IPS-18a (cell line): ENCODE data around the gene MGRN1.

ENCODE experiments used
- H3K27ac ChIP-seq: one replicate; pipeline ENCODE4 v1.5.1; 2013; ENCODE audit warnings: low read length
- H3K27me3 ChIP-seq: one replicate; pipeline ENCODE4 v1.6.1; 2013; ENCODE audit warnings: mild to moderate bottlenecking, low read length; ENCODE audit not compliant: control insufficient read depth, insufficient read depth
- H3K36me3 ChIP-seq: one replicate; pipeline ENCODE4 v1.6.1; 2013; ENCODE audit warnings: low read depth, low read length; ENCODE audit not compliant: control insufficient read depth
- H3K4me1 ChIP-seq: one replicate; pipeline ENCODE4 v1.6.1; 2013; ENCODE audit warnings: low read depth, low read length; ENCODE audit not compliant: control insufficient read depth
- H3K4me3 ChIP-seq: one replicate; pipeline ENCODE4 v1.5.1; 2013; ENCODE audit warnings: low read length
- H3K9ac ChIP-seq: one replicate; pipeline ENCODE4 v1.6.1; 2013; ENCODE audit warnings: mild to moderate bottlenecking, low read length, moderate library complexity
- H3K9me3 ChIP-seq: one replicate; pipeline ENCODE4 v1.6.1; 2013; ENCODE audit warnings: low read depth, low read length; ENCODE audit not compliant: control insufficient read depth

The MGRN1 gene

DNA sequence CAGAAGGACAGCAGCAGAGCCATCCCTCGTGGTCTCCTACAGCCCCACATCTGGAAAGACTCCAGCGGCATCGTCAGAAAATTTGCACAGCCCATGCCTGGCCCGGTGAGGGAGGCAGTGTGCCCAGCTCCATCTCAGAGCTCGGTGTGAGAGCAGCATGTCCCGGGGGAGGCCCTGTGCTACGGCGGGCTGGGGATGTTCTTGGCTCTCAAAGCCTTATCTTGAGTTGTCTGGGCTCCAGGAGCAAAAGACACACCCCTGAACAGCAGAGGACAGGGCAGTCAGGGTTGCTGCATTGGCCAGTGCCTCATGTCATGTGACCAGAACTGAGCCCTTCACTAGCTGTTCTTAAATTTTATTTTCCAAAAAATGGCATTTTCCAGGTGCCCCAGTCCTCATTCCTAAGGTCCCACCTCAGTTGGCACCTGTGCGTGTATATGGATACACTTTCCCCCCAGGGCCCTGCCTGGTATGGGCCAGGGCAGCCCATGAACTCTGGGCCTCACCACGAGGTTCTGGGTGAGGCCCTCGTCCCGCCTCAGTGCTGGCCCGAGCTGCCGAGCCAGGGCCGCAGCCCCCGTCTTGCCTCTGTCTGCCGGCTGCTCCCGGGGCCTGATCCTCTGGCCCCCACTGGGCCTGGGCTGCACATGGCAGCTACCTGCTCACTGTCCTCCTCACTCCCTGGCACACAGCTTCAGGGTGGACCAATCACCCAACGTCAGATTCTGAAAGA, 71.7 kb downstream of the MGRN1 start:
- no peaks in the 10 kb centered on the region for H3K9me3 ChIP-seq
- H3K4me1 ChIP-seq, result no peaks in the 10 kb centered on the region
- H3K27ac ChIP-seq, result no peak overlapping the region
- no peaks in the 10 kb centered on the region for H3K27me3 ChIP-seq
- H3K9ac ChIP-seq, result no peak overlapping the region
- peaks cover 56% of the 10 kb centered on the region for H3K36me3 ChIP-seq
- no peak overlapping the region for H3K4me3 ChIP-seq

DNA sequence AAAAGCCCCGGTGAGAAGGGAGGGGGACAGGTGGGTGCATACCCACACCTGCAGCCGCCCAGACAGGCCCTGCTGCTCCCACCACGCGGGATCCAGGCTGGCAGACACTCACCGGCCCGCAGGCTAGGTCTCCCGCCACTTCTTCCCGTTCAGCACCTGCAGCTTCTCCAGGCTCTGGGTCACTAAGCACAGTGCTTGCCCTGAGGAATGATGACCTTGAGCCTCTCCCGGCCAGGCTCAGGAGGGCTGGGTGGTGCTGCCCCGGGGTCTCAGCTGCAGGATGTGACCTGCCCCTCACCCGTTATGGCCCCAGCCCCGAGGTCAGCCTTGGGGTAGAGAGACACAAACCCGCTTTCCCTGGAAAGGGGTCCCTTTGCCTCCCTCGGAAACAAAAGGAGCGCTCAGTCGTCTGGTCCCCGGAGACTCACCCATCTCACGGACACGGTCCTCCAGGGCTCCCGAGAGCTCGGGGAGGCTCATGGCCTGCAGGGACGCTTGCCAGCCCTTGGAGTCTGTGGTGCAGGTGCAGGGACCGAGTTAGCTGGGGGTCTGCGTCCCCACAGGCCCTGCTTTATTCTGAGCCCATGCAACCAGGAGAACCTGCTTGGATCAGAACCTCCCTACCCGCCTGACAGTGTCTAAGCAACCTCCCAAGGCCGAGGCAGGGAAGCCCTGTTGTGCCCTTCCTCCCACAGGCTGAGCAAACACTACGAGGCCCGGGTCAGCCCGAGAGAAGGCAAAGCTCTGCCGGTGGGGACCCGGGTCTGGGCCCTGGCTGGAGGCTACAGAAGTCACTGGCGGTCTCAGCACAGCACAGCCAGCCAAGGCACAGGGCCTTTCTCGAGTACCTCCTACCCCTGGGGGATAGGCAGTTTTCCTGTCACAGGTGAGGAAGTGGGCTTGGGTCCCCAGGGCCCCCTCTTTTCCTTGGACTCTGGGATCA, 72.5 kb downstream of the MGRN1 start:
- no peak overlapping the region for H3K27ac ChIP-seq
- no peaks in the 10 kb centered on the region for H3K9me3 ChIP-seq
- H3K4me3 ChIP-seq, result no peak overlapping the region
- no peaks in the 10 kb centered on the region for H3K27me3 ChIP-seq
- H3K4me1 ChIP-seq, result no peaks in the 10 kb centered on the region
- peaks cover 56% of the 10 kb centered on the region for H3K36me3 ChIP-seq
- H3K9ac ChIP-seq, result no peak overlapping the region

DNA sequence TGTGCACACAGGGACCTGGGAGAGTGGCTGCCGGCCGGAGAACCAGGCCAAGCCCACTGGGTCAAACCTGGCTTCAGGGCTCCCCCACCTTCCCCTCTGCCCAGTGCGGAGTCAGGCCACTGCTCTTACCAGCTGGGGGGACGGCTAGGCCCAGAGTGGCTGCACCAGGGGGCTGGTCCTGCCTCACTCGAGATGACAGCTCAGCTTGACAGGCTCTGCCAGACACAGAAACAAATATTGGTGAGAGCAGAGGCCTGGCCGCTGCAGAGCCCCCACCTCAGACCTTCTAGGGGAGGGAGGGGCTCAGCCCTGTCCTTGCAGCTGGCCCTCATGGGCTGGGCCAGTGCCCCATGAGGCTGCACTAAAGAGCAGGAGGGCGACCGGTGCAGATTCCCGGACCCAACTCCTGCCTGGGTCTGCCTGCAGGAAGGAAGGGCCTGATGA, 73.2 kb downstream of the MGRN1 start:
- H3K36me3 ChIP-seq, result peaks cover 56% of the 10 kb centered on the region
- no peaks in the 10 kb centered on the region for H3K9me3 ChIP-seq

DNA sequence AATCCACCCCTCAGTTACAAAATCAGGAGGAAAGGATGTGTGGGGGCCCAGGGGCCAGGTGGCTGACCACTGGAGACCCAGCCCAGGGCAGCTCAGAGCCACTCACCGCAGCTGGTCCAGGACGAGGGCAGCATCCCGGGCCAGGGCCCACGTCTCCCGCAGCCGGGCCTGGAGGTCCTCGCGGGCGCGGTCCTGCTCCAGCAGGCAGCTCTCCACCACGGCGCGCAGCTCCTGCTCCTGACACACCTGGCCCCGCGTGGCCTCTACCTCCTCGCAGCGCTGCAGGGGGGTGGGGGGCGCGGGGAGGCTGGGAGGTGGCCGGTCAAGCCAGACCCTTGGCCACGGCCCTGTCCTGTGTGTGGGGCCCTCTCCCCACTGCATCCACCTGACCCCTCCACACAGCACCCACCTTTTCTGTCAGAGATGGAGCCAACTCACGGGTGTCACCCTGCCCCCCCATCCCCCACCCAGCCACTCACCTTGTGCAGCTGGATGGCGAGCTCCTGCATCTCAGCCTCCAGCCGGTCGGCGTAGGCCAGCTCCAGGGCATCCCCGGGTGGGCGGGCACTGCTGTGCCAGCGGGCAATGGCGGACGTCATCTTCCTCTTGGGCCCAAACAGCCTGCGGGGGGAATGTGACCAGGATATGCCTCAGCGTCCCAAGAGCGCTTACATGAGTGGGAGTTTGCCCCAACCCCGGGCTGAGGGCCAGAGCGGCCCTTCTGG, 73.9 kb downstream of the MGRN1 start:
- Histone ChIP-seq H3K27ac (no peak overlapping the region), H3K4me3 (no peak overlapping the region), H3K4me1 (no peaks in the 10 kb centered on the region), H3K9ac (no peak overlapping the region), H3K27me3 (no peaks in the 10 kb centered on the region), H3K36me3 (peaks cover 56% of the 10 kb centered on the region), H3K9me3 (no peaks in the 10 kb centered on the region)

More for the DNA sequence above, 73.2 kb downstream of the MGRN1 start:
- H3K27me3 ChIP-seq, result no peaks in the 10 kb centered on the region
- H3K9ac ChIP-seq, result no peak overlapping the region
- H3K4me3 ChIP-seq, result no peak overlapping the region
- H3K4me1 ChIP-seq, result no peaks in the 10 kb centered on the region
- H3K27ac ChIP-seq, result no peak overlapping the region

DNA sequence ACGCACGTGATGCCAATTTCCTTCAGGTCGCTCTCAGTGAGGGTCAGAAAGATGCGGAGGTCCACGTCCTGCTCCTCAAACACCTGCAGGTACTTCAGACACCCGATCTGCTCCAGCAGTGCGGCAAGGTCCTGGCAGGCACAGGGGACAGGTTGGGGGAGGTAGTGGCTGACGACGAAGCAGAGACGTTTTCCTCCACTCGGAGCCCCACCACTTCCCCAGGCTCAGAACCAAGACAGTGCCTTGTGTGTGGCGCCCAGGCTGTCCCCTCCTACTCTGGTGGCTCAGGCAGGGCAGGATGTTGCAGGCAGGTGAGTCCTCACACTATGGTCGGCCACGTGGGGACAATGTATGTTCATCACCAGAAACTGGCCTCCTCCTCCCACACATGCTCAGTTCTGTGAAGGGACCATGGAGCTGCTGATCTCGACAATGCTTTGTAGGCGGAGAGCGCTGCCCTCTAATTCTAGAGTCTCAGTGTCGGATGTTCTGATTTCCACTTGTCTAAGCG, 74.5 kb downstream of the MGRN1 start:
- H3K27ac ChIP-seq, result no peak overlapping the region
- no peaks in the 10 kb centered on the region for H3K27me3 ChIP-seq

DNA sequence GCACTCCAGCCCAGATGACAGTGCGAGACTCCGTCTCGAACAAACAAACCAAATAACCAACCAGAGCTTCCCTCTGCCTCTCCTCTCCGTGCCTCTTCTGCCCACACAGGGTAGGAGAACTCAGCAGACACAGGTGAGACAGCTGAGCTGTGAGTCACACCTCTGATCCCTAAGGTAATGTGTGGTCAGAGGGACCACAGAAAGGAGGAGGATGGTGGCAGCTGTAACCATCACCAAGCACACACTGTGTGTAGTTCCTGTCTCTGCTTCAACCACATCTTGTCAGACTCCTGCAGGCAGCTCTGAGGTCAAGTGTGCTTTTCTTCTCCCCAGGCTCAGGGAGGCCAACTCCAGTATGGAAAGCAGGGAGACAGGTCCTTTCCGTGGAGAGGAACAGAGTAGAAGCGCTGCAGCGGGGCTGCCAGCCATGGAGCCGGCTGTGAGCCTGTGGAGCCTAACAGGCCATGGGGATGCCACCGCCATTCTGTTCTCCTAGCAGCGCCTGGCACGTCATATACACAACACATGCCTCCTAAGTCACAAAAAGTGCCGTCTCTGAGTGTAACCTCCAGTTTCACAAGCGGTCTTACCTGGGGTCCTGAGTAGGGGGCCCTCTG, 75.9 kb downstream of the MGRN1 start:
- H3K9me3 ChIP-seq, result no peaks in the 10 kb centered on the region
- H3K36me3 ChIP-seq, result peaks cover 64% of the 10 kb centered on the region
- no peaks in the 10 kb centered on the region for H3K27me3 ChIP-seq
- H3K27ac ChIP-seq, result no peak overlapping the region
- H3K9ac ChIP-seq, result no peak overlapping the region
- no peak overlapping the region for H3K4me3 ChIP-seq
- H3K4me1 ChIP-seq, result no peaks in the 10 kb centered on the region

More for the DNA sequence above, 74.5 kb downstream of the MGRN1 start:
- Histone ChIP-seq H3K4me1 (no peaks in the 10 kb centered on the region), H3K36me3 (peaks cover 61% of the 10 kb centered on the region), H3K9ac (no peak overlapping the region), H3K4me3 (no peak overlapping the region), H3K9me3 (no peaks in the 10 kb centered on the region)

DNA sequence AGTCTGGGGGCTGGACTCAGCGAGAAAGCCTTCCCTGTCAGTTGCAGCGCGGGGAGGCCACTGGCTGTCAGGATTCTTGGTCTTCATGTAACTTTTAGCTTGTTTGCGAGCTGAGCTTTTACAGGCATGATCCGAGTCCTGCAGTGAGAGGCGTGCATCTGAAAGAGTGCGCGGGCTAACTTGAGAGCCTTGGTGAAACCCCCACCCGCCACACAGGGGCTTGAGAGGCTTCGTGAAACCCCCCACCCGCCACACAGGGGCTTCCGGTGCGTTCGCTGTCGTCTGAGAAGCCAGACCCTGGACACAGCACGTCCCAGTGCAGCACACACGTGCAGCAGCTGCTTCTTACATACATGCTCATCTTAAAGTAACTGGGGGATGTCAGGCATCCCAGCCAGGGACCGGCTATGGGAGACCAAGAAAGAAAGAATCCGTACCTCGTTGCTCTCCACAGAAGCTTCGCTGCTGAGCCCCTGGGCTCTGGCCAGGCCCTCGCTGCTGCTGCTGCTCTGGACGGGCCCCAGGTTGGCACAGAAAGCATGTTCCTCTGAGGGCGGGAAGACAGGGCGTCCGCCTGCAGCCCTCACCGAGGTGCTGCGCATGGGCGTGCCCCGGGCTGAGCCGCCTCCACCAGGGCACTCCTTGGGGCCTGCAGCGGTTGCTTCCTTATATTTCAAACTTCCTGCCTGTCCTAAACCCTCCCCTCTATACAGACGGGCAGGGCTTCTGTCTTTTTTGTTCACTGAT, 76.5 kb downstream of the MGRN1 start:
- Histone ChIP-seq H3K9me3 (no peaks in the 10 kb centered on the region), H3K9ac (no peak overlapping the region), H3K4me1 (no peaks in the 10 kb centered on the region), H3K36me3 (peaks cover 57% of the 10 kb centered on the region), H3K27me3 (no peaks in the 10 kb centered on the region), H3K4me3 (no peak overlapping the region), H3K27ac (no peak overlapping the region)

DNA sequence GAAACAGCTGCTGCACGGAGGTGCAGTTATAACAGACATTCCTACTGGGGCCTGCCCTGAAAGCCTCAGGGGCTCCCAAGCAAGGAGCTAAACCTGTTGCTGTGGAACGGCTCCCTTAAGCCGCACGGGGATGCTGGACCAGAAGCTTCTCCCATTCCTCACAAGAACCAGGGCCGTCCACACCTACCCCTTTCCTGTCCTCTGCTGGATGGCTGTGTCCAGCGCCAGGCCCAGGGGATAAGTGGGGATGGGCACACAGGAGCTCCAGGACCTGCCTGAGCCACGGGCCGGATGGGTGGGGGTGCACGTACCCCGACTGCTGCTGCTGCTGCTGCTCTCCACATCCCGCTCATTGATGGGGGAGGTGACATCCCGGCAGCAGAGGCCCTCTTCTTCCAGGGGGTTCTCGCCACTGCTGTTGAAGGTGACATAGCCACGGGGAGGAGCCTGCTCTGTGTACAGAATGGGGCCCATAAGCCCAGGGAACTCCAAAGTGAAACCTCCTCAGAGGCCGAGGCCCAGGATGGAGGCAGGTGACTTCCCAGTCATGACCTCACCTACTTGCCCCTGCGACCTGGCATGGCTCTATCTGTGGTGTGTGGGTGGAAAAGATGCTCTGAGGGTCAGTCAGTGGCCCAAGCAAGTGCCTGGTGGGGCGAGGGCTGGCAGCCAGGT, 77.3 kb downstream of the MGRN1 start:
- Histone ChIP-seq H3K4me1 (no peaks in the 10 kb centered on the region), H3K27me3 (no peaks in the 10 kb centered on the region), H3K27ac (no peak overlapping the region), H3K4me3 (no peak overlapping the region), H3K9ac (no peak overlapping the region), H3K36me3 (peaks cover 52% of the 10 kb centered on the region), H3K9me3 (no peaks in the 10 kb centered on the region)

DNA sequence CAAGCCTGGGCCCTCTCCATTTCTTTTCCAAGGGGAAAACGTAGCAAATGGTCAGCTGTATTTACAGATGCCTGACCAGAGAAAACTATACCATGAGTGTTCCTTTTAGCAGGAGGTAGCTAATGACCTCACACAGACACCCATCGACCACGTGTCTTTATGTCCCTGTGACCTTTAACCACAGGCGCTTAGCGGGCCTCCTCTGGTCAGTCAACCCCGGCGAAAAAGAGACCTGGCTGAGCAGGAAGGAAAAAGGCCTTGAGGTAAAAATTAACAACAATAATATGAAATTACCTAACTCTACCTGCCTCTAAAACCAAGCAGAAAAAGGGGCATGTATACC, 77.8 kb downstream of the MGRN1 start:
- H3K9me3 ChIP-seq, result no peaks in the 10 kb centered on the region
- H3K27me3 ChIP-seq, result no peaks in the 10 kb centered on the region
- H3K4me1 ChIP-seq, result no peaks in the 10 kb centered on the region
- H3K9ac ChIP-seq, result no peak overlapping the region
- H3K27ac ChIP-seq, result no peak overlapping the region
- peaks cover 51% of the 10 kb centered on the region for H3K36me3 ChIP-seq
- no peak overlapping the region for H3K4me3 ChIP-seq

DNA sequence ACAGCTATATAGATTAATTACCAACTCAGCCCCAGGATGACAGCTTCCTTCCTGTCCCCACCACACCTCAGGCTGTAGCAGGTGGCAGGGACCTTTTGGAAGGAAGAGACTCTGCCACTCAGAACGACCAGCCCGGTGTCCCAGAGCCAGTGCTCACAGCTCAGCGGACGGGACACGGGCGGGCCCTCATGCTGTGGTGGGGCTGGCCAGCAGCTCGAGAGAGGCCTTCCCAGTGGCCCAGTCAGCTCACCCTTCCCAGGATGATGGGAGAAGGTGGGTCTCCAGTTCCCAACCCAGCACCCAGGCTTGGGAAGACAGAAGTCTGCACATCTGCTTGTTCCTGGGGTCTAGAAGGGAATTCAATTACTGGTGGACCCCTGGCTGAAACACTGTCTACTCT, 79.3 kb downstream of the MGRN1 start:
- Histone ChIP-seq H3K4me1 (no peaks in the 10 kb centered on the region), H3K9me3 (no peaks in the 10 kb centered on the region), H3K36me3 (peaks cover 41% of the 10 kb centered on the region), H3K4me3 (no peak overlapping the region), H3K27me3 (no peaks in the 10 kb centered on the region), H3K9ac (no peak overlapping the region), H3K27ac (no peak overlapping the region)
